ENCODE data around the gene OCA2.

The OCA2 gene

GRCh38 chr15:27828746-27829145 is 270.4 kb downstream of the OCA2 start:
- Histone ChIP-seq H3K27me3 (ENCODE audit: control insufficient read depth in 1 of 2, insufficient read depth in 2 of 2, low read length in 2 of 2) (no peaks in the 10 kb centered on the region), H3K36me3 (ENCODE audit: control insufficient read depth in 2 of 2, insufficient read depth in 2 of 2, low read length in 2 of 2) (no peaks in the 10 kb centered on the region), H3K27ac (ENCODE audit: low read length) (no peak overlapping the region), H3K4me1 (ENCODE audit: control insufficient read depth, insufficient read depth, low read length) (no peaks in the 10 kb centered on the region), H3K9me3 (ENCODE audit: control insufficient read depth in 2 of 2, low read length in 2 of 2) (no peaks in the 10 kb centered on the region), H3K4me3 (ENCODE audit: low read length in 2 of 2) (no peak overlapping the region), H3K9ac (ENCODE audit: low read length in 2 of 2) (no peak overlapping the region)

DNA sequence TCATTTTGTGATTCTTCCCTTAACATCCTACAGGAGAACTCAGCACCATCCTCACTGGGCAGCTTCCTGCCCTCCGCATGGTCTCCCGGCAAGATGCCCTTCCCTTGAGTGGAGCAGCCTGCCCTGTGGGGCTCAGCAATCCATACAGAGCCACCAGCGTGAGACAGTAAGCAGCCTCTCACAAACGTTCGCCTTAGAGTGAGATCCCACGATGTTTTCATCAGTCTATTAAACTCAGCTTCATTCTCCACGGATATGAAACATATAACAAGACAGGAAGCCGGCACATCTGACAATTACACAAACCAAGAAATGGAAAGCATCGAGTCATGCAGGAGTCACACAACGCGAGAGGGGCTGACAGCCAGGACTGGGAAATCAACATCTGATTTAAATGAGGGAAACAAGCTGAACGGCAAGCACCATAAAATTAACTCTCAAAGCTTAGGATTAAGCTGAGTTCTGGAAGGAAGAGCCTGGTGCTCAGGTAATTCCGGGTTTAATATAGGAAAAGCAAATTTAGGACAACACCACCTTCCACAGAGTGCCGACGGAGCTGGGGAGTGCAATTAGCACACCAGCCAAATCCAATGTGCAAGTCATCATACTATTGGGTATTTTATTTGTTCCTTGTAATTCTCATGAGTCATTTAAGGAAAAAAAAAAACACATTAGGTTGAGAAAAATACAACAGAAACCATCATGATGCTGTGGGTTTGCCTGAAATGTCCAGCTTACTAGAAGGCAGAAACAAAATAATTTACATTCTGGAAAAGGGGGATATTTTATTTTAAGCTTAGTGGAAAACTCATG is 272.0 kb downstream of the OCA2 start:
- no peak overlapping the region for H3K27ac ChIP-seq (ENCODE audit: low read length)
- H3K4me3 ChIP-seq (ENCODE audit: low read length in 2 of 2), result no peak overlapping the region
- no peaks in the 10 kb centered on the region for H3K27me3 ChIP-seq (ENCODE audit: control insufficient read depth in 1 of 2, insufficient read depth in 2 of 2, low read length in 2 of 2)
- H3K36me3 ChIP-seq (ENCODE audit: control insufficient read depth in 2 of 2, insufficient read depth in 2 of 2, low read length in 2 of 2), result no peaks in the 10 kb centered on the region
- no peak overlapping the region for H3K9ac ChIP-seq (ENCODE audit: low read length in 2 of 2)
- H3K9me3 ChIP-seq (ENCODE audit: control insufficient read depth in 2 of 2, low read length in 2 of 2), result no peaks in the 10 kb centered on the region
- H3K4me1 ChIP-seq (ENCODE audit: control insufficient read depth, insufficient read depth, low read length), result no peaks in the 10 kb centered on the region

DNA sequence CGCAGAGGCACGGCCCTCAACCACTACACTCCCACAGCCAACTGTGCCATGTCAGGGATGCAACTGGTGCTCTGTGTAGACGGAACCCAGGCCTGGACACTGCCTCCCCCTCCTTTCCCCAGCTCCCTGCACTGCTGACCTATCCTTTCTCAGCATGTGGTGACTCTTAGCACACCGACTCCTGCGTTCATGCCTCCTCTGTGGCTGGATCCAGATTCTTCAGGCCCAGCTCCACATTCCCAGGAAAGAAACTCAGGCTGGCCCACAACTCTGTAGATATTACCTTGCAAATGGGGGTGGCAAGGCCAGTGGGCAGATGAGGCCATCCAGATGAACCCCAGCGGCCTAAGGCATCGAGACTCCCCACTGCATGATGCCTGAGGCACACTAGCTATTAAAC is 272.7 kb downstream of the OCA2 start:
- Histone ChIP-seq H3K4me3 (ENCODE audit: low read length in 2 of 2) (no peak overlapping the region), H3K9me3 (ENCODE audit: control insufficient read depth in 2 of 2, low read length in 2 of 2) (no peaks in the 10 kb centered on the region)

DNA sequence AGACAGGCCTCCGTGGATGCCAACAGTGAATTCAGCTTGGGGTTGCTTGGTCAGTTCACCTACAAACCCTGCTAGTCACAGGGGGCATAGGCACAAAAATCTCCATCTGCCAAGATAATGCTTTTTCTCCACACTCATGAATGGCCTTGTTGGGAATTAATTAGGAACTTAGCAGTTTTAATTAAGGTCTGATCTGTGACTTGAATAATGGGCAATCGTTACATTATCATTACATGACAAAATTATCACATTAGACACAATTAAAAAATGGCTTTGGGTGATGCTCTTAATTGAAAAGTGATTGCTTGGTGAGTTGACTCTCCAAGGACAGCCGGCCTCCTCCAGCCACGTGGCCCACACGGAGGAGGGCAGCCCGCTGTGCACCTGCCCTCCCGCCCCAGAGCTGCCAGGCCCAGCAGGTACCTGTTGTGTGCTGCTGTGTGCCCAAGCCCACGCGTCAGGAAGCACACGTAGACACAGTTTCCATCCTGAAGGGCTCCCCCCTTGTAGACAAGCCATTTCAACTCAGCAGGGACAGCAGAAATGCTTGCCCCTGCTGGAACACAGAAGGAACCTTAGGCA is 274.2 kb downstream of the OCA2 start:
- Histone ChIP-seq H3K9ac (ENCODE audit: low read length in 2 of 2) (no peak overlapping the region), H3K9me3 (ENCODE audit: control insufficient read depth in 2 of 2, low read length in 2 of 2) (no peaks in the 10 kb centered on the region), H3K27me3 (ENCODE audit: control insufficient read depth in 1 of 2, insufficient read depth in 2 of 2, low read length in 2 of 2) (no peaks in the 10 kb centered on the region), H3K36me3 (ENCODE audit: control insufficient read depth in 2 of 2, insufficient read depth in 2 of 2, low read length in 2 of 2) (no peaks in the 10 kb centered on the region), H3K27ac (ENCODE audit: low read length) (no peak overlapping the region), H3K4me1 (ENCODE audit: control insufficient read depth, insufficient read depth, low read length) (no peaks in the 10 kb centered on the region), H3K4me3 (ENCODE audit: low read length in 2 of 2) (no peak overlapping the region)

More for the DNA sequence above, 272.7 kb downstream of the OCA2 start:
- H3K27me3 ChIP-seq (ENCODE audit: control insufficient read depth in 1 of 2, insufficient read depth in 2 of 2, low read length in 2 of 2), result no peaks in the 10 kb centered on the region
- no peak overlapping the region for H3K27ac ChIP-seq (ENCODE audit: low read length)
- no peaks in the 10 kb centered on the region for H3K4me1 ChIP-seq (ENCODE audit: control insufficient read depth, insufficient read depth, low read length)
- H3K36me3 ChIP-seq (ENCODE audit: control insufficient read depth in 2 of 2, insufficient read depth in 2 of 2, low read length in 2 of 2), result no peaks in the 10 kb centered on the region
- H3K9ac ChIP-seq (ENCODE audit: low read length in 2 of 2), result no peak overlapping the region

DNA sequence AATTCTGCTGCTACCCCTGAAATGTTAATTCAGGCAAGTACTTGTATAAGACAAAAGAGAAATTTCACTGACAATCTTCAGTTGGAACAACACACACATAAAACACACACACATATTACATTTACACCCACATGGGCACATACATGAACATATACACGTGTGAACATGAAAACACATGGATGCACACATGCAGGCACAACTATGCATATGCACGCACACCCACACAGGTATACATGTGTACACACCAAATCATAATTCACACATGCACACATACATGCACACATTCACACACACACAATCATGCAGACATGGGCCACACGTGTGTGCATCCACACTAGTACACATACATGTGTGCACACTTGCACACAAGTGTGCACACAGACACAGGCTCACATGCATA is 277.8 kb downstream of the OCA2 start:
- Histone ChIP-seq H3K36me3 (ENCODE audit: control insufficient read depth in 2 of 2, insufficient read depth in 2 of 2, low read length in 2 of 2) (no peaks in the 10 kb centered on the region), H3K27ac (ENCODE audit: low read length) (no peak overlapping the region), H3K4me1 (ENCODE audit: control insufficient read depth, insufficient read depth, low read length) (no peaks in the 10 kb centered on the region), H3K9me3 (ENCODE audit: control insufficient read depth in 2 of 2, low read length in 2 of 2) (peaks cover 0 to 5% of the 10 kb centered on the region in 2 donors), H3K4me3 (ENCODE audit: low read length in 2 of 2) (no peak overlapping the region), H3K9ac (ENCODE audit: low read length in 2 of 2) (no peak overlapping the region), H3K27me3 (ENCODE audit: control insufficient read depth in 1 of 2, insufficient read depth in 2 of 2, low read length in 2 of 2) (no peaks in the 10 kb centered on the region)

GRCh38 chr15:27820722-27821121 is 278.4 kb downstream of the OCA2 start:
- H3K9ac ChIP-seq (ENCODE audit: low read length in 2 of 2), result no peak overlapping the region
- H3K36me3 ChIP-seq (ENCODE audit: control insufficient read depth in 2 of 2, insufficient read depth in 2 of 2, low read length in 2 of 2), result no peaks in the 10 kb centered on the region
- peaks cover 0 to 5% of the 10 kb centered on the region in 2 donors for H3K9me3 ChIP-seq (ENCODE audit: control insufficient read depth in 2 of 2, low read length in 2 of 2)
- H3K27ac ChIP-seq (ENCODE audit: low read length), result no peak overlapping the region
- H3K4me1 ChIP-seq (ENCODE audit: control insufficient read depth, insufficient read depth, low read length), result no peaks in the 10 kb centered on the region
- H3K4me3 ChIP-seq (ENCODE audit: low read length in 2 of 2), result no peak overlapping the region
- H3K27me3 ChIP-seq (ENCODE audit: control insufficient read depth in 1 of 2, insufficient read depth in 2 of 2, low read length in 2 of 2), result no peaks in the 10 kb centered on the region

- Histone ChIP-seq H3K4me1 (ENCODE audit: control insufficient read depth, insufficient read depth, low read length) (no peaks in the 10 kb centered on the region), H3K27me3 (ENCODE audit: control insufficient read depth in 1 of 2, insufficient read depth in 2 of 2, low read length in 2 of 2) (no peaks in the 10 kb centered on the region), H3K27ac (ENCODE audit: low read length) (no peak overlapping the region), H3K36me3 (ENCODE audit: control insufficient read depth in 2 of 2, insufficient read depth in 2 of 2, low read length in 2 of 2) (no peaks in the 10 kb centered on the region), H3K9me3 (ENCODE audit: control insufficient read depth in 2 of 2, low read length in 2 of 2) (peaks cover 0 to 5% of the 10 kb centered on the region in 2 donors), H3K4me3 (ENCODE audit: low read length in 2 of 2) (no peak overlapping the region), H3K9ac (ENCODE audit: low read length in 2 of 2) (no peak overlapping the region)
Measured at GRCh38 chr15:27820232-27820631, 278.9 kb downstream of the OCA2 start.

GRCh38 chr15:27817258-27817657 is 281.9 kb downstream of the OCA2 start:
- Histone ChIP-seq H3K36me3 (ENCODE audit: control insufficient read depth in 2 of 2, insufficient read depth in 2 of 2, low read length in 2 of 2) (no peaks in the 10 kb centered on the region), H3K9ac (ENCODE audit: low read length in 2 of 2) (no peak overlapping the region), H3K4me3 (ENCODE audit: low read length in 2 of 2) (no peak overlapping the region), H3K27ac (ENCODE audit: low read length) (no peak overlapping the region), H3K9me3 (ENCODE audit: control insufficient read depth in 2 of 2, low read length in 2 of 2) (peaks cover 0 to 5% of the 10 kb centered on the region in 2 donors), H3K4me1 (ENCODE audit: control insufficient read depth, insufficient read depth, low read length) (no peaks in the 10 kb centered on the region), H3K27me3 (ENCODE audit: control insufficient read depth in 1 of 2, insufficient read depth in 2 of 2, low read length in 2 of 2) (no peaks in the 10 kb centered on the region)

- H3K36me3 ChIP-seq (ENCODE audit: control insufficient read depth in 2 of 2, insufficient read depth in 2 of 2, low read length in 2 of 2), result no peaks in the 10 kb centered on the region
- no peak overlapping the region for H3K27ac ChIP-seq (ENCODE audit: low read length)
- no peak overlapping the region for H3K9ac ChIP-seq (ENCODE audit: low read length in 2 of 2)
- H3K4me3 ChIP-seq (ENCODE audit: low read length in 2 of 2), result no peak overlapping the region
- peaks cover 0 to 5% of the 10 kb centered on the region in 2 donors for H3K9me3 ChIP-seq (ENCODE audit: control insufficient read depth in 2 of 2, low read length in 2 of 2)
- H3K4me1 ChIP-seq (ENCODE audit: control insufficient read depth, insufficient read depth, low read length), result no peaks in the 10 kb centered on the region
- no peaks in the 10 kb centered on the region for H3K27me3 ChIP-seq (ENCODE audit: control insufficient read depth in 1 of 2, insufficient read depth in 2 of 2, low read length in 2 of 2)
Measured at GRCh38 chr15:27816790-27817189, 282.3 kb downstream of the OCA2 start.

DNA sequence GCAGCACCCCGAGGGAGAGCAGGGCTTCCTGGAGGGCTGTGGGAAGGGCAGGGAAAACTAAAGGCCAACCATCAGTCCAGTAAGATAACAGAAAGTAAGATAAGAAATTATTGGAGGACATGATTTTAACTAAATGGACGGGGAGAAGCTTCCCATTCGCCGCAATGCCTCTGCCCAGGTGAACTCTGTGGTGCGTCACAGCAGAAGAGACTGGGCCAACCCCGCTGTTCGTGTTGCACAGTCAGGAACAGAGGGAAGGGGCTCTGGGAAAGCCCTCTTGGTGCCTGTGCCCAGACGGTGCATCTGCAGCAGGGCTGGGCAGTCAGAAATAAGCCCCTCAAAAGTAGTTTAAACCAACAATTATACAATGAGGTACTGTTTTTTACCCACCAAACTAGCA is 284.1 kb downstream of the OCA2 start:
- Histone ChIP-seq H3K27ac (ENCODE audit: low read length) (no peak overlapping the region), H3K4me1 (ENCODE audit: control insufficient read depth, insufficient read depth, low read length) (no peaks in the 10 kb centered on the region), H3K9ac (ENCODE audit: low read length in 2 of 2) (no peak overlapping the region), H3K36me3 (ENCODE audit: control insufficient read depth in 2 of 2, insufficient read depth in 2 of 2, low read length in 2 of 2) (no peaks in the 10 kb centered on the region), H3K27me3 (ENCODE audit: control insufficient read depth in 1 of 2, insufficient read depth in 2 of 2, low read length in 2 of 2) (no peaks in the 10 kb centered on the region), H3K4me3 (ENCODE audit: low read length in 2 of 2) (no peak overlapping the region), H3K9me3 (ENCODE audit: control insufficient read depth in 2 of 2, low read length in 2 of 2) (peaks cover 0 to 5% of the 10 kb centered on the region in 2 donors)

DNA sequence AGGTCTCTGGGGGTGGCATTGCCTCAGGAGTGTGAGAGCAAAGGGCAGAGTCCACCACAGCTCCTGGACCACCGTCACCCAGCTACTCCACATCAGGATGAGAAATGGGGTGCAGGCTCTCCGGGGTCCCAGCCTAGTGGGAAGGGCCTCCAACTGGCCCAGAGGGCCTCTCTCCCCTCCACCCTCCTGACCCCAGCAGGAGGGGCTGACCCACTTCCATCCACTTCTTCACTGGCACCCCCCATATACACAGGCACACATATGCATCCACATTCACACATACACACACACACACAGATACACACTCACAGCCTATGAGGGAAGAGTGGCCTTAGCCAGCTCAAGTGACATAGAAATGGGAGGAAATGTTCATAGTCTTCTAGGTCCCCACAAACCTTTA is 286.0 kb downstream of the OCA2 start:
- Histone ChIP-seq H3K36me3 (ENCODE audit: control insufficient read depth in 2 of 2, insufficient read depth in 2 of 2, low read length in 2 of 2) (no peaks in the 10 kb centered on the region), H3K9ac (ENCODE audit: low read length in 2 of 2) (no peak overlapping the region), H3K4me3 (ENCODE audit: low read length in 2 of 2) (no peak overlapping the region), H3K4me1 (ENCODE audit: control insufficient read depth, insufficient read depth, low read length) (no peaks in the 10 kb centered on the region), H3K27me3 (ENCODE audit: control insufficient read depth in 1 of 2, insufficient read depth in 2 of 2, low read length in 2 of 2) (peaks cover 0 to 2% of the 10 kb centered on the region in 2 donors), H3K9me3 (ENCODE audit: control insufficient read depth in 2 of 2, low read length in 2 of 2) (peaks cover 0 to 5% of the 10 kb centered on the region in 2 donors), H3K27ac (ENCODE audit: low read length) (no peak overlapping the region)
